ENCODE data around the gene CEND1. TPM values are rescaled to one million over a fixed set of nuclear protein-coding genes. Genes with fewer than 3 reads are reported as not detected.
A peak's percentile ranks its signal among the peaks of the same experiment; 100 is the strongest.

Gene CEND1
- total and polyA plus RNA-seq, 2 of the 13 experiments (the other 11 are each of a cell fraction or from before 2014, with no cell fraction given), result not detected

GRCh38 chr11:765025-765801, 24.7 kb downstream of the CEND1 start (continued):
- no peak for TF ChIP-seq AKAP8 (CRISPR knock-in tag; IDR thresholded peaks at IDR 0.05)
- no peak for TF ChIP-seq CBX1 (IDR thresholded peaks at IDR 0.05; ENCODE audit: low read depth)
- peak; percentile 86 for TF ChIP-seq CTCF (CRISPR knock-in tag; IDR thresholded peaks at IDR 0.05)
- peak; percentile 64 for TF ChIP-seq POLR2G (IDR thresholded peaks at IDR 0.05; ENCODE audit: low read depth, low read length)
- TF ChIP-seq ZBTB33 (CRISPR knock-in tag; IDR thresholded peaks at IDR 0.05), result peak; percentile 84
- peak; percentile 13 for TF ChIP-seq HNRNPLL (IDR thresholded peaks at IDR 0.05; ENCODE audit: low read depth, low read length, poor library complexity, severe bottlenecking)
- TF ChIP-seq AGO1 (IDR thresholded peaks at IDR 0.05; ENCODE audit: low read depth, low read length, poor library complexity, severe bottlenecking), result peak; percentile 93
- 0 out of 2 replicates have a peak, but pooled peaks have one; percentile 22 for TF ChIP-seq ZNF441 (CRISPR knock-in tag; IDR thresholded peaks at IDR 0.05; ENCODE audit: borderline replicate concordance)
- no peak for TF ChIP-seq ZSCAN20 (CRISPR knock-in tag; IDR thresholded peaks at IDR 0.05; ENCODE audit: borderline replicate concordance)
- peak; percentile 96 for TF ChIP-seq AGO2 (optimal IDR thresholded peaks at IDR 0.05; ENCODE audit: low read depth, low read length)
- peak; percentile 18; the same call in 1 of the 2 replicates for TF ChIP-seq TBX2 (CRISPR knock-in tag; IDR thresholded peaks at IDR 0.05; ENCODE audit: borderline replicate concordance)
- TF ChIP-seq RBM22 (optimal IDR thresholded peaks at IDR 0.05; ENCODE audit: low read length), result peak; percentile 59
- TF ChIP-seq XRCC5 (optimal IDR thresholded peaks at IDR 0.05; ENCODE audit: low read length), result peak; percentile 22
- TF ChIP-seq ZSCAN9 (CRISPR knock-in tag; IDR thresholded peaks at IDR 0.05; ENCODE audit: borderline replicate concordance), result no peak
- TF ChIP-seq ZNF280B (CRISPR knock-in tag; IDR thresholded peaks at IDR 0.05; ENCODE audit: borderline replicate concordance), result 0 out of 2 replicates have a peak, but pooled peaks have one; percentile 28
- 0 out of 2 replicates have a peak, but pooled peaks have one; percentile 40 for TF ChIP-seq MTA1 (CRISPR knock-in tag; IDR thresholded peaks at IDR 0.05; ENCODE audit: borderline replicate concordance)
- TF ChIP-seq ZNF564 (CRISPR knock-in tag; IDR thresholded peaks at IDR 0.05), result no peak
- 0 out of 2 replicates have a peak, but pooled peaks have one; percentile 24 for TF ChIP-seq ZNF574 (CRISPR knock-in tag; IDR thresholded peaks at IDR 0.05)
- TF ChIP-seq ZNF362 (CRISPR knock-in tag; IDR thresholded peaks at IDR 0.05; ENCODE audit: borderline replicate concordance), result peak; percentile 45; the same call in 1 of the 2 replicates

All from HepG2 (cell line).